Measurements from ENCODE around the gene RCN1.
"Not testable (repeated sequence)": the region's sequence is repeated elsewhere in the genome, so short reads cannot be mapped to it uniquely, and the experiment has no call there.

The RCN1 gene

DNA sequence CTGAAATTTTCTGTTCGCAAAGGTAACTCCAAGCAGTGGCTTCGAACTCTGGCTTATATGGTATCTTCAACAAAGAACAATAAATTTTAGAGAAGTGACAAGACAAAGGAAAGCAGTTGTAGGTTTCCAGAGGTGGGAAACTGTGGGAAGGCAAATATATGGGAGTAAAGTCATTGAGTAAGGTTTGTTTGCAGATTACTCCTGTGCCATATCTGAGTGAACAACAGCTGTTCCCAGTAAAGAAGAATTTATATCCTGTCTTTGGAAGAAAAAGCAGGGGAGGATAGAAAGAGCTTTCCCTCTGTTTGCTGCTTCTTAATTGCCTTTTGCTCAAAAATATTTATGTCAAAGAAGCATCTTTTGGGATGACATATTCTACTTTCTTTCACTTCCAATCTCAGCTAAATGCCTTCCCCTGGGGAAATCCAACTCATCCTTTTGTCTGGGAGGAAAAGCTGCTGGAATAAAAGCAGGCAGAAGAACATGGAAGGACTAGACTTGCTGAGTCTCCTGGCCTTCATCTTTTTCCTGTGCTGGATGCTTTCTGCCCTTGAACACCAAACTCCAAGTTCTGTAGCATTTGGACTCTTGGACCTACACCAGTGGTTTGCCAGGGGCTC lies 10.4 kb upstream of the RCN1 start:
- no peak for DNase-seq

DNA sequence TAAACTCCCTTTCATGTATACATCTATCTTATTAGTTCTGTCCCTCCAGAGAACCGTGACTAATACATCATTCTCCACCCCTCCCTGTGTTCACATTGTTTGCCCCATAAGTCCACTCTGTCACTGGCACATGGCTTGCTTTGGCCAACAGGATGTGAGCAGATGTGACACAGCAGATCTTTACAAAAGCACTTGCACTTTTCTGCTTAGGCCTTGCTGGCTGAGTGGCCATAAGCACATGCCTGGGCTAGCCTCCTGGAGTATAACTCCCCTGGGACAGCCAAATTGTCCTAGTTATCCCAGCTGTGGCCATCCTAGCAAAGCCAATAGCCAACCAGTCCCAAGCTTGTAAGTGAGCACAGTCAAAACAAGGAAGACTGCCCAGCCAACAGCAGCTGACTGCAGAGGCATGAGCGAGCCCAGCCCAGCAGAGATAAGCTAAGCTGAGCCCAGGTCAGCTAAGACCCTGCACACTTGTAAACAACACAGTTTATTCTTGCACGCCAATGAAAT lies 9.7 kb upstream of the RCN1 start:
- DNase-seq, result no peak

DNA sequence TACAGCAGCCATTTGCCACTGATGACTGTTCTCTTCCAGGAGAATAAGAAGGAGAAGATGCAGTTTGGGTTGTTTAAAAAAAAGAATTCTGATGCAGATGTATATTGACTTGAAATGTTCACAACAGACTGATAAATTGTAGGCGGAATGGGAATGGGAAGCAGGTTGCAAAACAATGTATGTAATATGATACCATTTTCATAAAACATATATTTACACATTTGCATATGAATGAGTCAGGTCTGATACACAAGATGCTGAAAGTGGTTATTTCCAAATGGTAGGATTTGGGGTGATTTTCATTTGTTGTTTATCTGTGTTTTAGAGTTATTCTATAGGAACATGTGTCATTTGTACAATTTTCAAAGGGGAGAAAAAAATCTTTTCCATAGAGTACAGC lies 9.0 kb upstream of the RCN1 start:
- DNase-seq, result no peak

DNA sequence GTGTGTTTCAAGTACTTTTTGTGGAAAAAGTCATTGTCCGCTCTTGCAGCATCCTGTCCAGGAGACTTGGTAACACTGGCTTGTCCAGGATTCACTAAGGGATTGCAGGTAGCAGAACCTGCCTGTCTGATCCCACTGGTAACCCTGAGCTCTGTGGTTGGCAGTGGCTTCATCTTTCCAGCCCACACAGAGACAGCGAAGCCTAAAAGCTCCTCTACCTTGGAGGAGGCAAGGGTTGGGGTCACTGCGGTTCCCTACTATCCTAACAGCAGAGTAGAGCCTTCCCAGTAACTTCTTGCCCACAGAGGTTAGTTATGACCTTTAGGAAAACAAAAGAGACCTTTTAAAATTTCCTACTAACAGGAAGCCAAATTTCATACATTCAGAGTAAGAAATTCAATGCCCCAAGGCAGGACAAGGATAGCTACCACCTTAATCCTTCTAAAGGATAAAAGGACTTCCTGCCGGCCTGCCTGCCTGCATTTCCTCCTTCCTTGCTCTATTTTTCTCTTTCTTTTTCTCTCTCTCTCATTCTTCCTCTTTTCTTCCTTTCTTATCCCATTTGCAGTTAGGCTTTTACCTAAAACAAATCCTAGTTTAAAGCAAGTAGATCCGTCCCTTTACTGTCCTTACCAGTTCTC lies 8.4 kb upstream of the RCN1 start:
- no peak for DNase-seq

DNA sequence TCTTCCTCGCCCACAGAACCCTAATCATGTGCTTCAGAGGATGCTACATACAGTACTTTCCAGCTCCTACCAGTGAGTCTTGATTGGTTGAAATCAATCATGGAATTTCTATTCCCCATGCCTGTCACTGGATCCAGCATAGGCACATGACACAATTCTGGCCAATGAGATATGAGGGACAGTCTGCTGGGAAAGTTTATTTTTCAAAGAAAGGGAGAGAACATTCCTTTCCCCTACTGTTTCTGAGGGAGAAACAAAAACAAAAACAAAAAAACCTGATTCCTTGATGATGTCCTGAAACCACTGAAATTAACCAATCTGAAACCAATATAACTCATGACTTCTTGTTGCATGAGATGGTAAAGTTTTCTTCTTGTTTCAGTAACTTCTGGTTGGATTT lies 3.3 kb upstream of the RCN1 start:
- no peak for DNase-seq

DNA sequence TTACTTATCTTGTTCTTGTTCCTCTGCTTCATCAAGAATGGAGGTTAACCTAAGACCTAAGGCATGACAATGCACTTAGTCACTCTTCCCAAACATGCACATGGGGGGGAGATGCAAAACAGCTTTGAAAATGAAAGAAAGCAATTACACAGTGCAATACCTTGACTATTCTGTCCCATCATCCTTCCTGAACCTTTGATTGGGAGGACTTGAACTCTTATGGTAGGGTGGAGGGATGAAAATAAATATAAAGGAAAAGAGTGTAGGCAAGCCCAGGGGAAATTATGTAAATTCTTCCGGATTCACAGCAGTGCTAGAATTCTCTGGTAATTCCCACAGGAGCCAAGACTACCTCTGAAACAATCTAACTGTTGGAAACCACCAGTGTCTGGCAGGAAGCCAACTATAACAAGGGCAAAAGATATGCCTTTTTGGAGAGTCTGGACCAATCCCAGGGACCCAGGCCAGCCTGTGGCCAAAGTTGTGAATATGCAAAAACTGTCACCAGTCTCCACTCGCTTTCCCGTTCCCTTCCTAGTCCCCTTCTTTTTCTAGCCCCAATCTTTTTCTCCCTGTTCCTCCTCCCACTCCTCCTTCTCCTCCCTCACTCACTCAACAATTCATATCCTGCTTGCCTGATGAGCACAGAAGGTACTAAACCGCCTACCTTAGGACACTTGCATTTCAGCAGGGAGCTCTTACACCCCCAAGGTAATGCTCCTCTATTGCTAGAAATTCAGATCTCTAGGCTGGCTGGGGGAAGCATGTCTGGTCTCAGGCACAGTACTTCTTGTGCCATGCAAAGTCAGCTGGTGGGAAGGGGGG lies 2.5 kb upstream of the RCN1 start:
- DNase-seq, result peak; percentile 65

DNA sequence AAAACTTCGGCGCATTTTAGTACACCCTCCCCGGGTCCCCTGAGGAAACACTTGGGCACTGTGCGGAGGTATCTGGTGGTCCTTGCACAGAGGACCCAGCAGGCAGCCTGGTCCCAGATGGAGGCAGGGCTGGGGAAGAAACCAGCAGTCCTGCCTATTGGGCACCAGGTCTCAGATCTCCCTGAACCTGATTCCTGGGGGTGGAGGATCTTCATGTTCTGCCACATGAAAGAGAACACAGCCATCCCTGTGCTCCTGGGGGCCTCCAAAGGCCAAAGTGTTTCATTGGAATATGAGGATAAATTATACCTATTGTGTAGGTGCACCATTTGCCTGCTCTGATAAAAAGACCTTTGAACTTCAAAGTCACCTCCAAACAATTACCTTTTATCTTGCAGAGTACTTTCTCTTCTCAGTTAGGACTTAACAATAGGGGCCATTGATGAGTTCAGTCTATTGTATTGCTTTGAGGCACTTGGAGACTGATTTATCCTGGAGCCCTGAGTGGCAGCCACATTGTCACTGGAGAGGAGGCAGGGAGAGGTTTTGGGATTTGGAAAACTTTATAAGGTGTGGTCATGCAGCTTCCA lies 1.8 kb downstream of the RCN1 start:
- DNase-seq, result no peak

DNA sequence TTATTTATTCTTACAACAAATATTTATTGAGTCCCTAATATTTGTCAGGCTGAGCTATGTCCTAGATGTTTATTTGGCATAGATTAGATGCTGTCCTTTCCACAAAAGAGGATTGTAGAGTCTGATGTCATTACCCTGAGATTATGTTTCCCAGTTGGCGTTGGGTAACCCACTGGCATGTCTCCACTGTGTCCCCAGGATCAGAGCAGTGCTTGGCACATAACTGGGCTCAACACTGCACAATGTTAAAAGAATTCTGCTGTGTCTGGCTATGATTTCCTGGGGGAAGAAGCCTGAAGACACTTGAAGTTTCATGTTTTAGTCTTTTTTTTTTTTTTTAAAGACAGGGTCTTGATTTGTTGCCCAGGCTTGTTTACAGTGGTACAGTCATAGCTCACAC lies 4.0 kb downstream of the RCN1 start:
- no peak for DNase-seq

DNA sequence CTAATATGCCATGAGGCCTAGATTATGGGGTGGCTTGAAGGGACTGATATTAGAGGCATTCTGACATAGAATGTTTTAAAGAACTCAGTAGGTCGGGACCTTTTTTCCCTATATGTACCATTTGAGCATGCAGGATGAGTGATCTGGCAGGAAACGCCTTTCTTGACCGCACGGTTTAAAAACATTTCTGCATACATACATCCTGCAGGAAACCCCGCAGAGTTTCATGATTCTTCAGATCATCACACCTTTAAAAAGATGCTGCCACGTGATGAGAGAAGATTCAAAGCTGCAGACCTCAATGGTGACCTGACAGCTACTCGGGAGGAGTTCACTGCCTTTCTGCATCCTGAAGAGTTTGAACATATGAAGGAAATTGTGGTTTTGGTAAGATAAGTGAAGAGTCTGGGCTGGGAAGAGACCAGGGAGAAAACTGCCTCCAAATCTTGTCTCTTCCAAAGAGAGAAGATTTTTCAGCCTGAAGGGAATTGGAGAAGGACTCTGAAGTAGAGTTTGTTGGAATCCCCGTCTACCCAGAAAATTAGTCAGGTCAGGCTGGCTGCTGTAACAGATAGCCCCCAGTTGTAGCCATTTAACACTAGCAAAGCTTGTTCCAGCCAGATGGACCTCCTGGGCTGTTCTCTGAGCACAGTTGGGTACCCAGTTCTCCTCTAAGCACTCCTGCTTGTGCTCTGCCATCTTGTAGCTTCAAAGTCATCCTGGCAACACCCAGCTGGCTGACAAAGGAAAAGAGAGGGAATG lies 7.4 kb downstream of the RCN1 start:
- no peak for DNase-seq

DNA sequence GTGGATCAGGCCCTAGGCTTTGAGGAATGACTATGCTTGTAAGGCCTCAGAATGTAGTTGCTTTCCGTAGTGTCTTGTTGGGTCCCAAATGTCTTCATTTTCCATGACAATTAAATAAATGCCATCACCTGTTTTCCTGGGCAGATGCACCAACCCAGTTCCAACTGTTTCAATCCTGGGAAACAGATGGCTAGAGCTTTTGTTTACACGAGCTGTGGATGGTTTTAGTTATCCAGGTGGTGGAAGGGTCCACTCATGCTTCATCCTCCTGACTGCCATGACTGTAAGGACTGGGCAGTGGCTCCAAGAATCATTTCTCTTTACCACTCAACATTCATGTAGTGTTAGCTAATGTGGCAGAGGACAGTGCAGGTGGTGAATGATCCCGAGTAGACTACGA lies 8.6 kb downstream of the RCN1 start:
- DNase-seq, result no peak

DNA sequence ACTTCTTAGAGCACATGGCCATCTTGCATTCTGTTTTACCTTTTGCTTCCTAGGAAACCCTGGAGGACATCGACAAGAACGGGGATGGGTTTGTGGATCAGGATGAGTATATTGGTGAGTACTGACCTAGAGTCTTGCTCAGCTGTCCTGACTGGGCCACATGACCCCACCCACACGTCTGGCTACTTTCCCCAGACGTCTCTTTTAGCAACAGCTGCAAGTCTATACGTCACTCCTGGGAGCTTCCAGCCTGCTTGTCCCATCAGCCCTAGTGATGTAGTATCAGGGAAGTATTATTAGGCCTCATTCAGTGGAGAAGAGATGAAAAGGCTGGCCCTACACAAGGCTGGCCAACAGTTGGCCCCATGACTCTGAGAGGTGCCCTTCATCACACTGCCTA lies 9.6 kb downstream of the RCN1 start:
- DNase-seq, result no peak

DNA sequence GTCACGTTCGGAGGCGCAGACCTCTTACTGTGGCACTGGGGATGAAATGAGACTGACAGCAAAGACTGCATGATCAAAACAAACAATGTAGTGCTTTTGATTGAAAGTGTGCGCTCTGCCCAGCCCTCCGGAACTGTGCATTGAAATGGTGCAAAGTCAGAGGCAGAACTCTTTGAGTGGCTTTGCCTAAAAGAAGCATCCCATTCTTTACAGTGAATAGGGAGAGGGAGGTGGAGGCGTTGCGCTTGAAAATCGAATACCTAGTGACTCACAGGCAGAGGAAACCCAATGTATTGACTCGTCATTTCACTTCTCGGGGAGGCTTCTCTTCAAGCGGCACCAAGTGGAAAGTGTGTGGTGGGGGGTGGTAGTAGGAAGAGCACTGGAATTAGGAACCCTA lies 10.9 kb downstream of the RCN1 start:
- DNase-seq, result no peak

DNA sequence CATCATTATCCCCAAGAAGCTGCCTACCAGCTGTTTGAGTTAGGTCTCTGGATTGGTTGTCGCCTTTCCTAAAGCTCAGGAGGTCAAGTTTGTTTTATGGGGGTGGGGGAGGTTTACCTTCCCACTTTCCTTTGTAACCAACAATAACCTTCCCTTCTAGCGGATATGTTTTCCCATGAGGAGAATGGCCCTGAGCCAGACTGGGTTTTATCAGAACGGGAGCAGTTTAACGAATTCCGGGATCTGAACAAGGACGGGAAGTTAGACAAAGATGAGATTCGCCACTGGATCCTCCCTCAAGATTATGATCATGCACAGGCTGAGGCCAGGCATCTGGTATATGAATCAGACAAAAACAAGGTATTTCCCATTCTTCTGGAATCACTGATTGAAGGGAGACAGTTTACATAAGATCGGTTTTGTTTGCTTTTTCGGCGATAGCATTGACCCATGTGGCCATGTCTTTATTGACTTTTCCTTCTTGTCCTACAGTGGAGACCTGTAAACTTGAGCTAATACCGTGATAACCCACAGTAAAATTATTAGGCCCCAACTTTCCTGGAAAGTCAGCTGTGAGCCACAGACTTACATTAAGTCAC lies 12.3 kb downstream of the RCN1 start:
- not testable (repeated sequence) for DNase-seq

DNA sequence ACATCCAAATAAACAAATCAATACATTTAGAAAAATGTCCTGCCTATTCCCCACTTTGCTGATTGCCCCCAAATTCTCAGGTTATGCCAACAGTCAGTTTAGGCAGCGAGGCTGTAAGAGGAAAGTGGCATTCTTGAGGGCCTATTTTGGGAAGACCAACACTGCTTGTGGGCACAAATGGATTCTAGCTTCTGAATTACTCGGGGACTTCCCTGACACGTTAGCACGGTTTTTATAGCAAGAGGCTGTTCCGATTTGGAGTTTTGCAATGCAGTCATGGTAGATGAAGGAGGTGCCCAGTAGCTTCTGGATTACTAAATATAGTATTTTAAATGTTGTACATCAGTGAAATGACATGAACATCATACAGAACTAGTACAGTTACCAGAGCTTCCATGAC lies 13.1 kb downstream of the RCN1 start:
- no peak for DNase-seq

DNA sequence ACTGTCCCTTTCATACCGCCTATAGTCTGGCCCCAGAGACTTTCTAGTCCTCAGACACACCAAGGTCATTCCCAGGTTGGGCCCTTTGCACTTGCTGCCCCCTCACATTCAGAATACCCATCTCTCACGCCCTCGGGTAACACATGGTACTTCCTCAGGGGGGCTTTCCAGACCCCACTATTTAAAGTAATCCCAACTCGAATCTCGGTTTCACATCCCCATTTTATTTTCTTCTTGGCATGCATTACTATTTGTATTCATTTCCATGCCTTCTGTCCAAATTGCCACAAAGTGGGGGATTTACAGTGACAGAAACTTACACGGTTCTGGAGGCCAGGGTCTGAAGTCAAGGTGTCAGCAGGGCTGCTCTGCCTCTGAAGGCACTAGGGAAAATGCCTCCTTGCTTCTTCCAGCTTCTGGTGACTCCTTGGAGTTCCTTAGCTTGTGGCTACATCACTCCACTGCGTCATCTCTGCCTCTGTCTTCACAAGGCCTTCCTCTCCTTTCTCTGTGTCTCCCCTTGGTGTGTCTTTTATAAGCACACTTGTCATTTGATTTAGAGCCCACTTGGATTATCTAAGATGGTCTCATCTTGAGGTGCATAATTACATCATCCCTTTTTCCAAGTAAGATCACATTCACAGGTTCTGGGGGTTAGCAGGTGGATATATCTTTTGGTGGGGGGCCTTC lies 15.1 kb downstream of the RCN1 start:
- DNase-seq, result no peak

DNA sequence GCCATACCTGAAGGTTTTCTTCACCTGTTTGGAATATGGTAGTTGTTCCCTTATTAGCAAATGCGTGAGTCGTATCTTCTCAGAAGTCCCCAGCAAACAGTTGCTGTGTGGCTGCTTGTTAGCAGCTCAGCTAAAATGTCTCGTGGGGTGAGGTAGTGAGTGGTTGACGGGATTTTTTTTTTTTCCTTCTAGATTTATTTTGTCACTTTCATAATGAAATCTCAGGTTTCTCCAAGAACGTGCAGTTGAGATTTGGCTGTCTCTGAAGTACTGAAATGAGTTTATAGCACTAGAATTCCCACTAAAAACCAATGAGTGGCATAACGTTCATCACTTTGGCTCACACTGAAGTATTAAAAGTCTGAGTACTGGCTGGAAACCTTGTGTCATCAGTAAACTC lies 16.8 kb downstream of the RCN1 start:
- DNase-seq, result no peak

DNA sequence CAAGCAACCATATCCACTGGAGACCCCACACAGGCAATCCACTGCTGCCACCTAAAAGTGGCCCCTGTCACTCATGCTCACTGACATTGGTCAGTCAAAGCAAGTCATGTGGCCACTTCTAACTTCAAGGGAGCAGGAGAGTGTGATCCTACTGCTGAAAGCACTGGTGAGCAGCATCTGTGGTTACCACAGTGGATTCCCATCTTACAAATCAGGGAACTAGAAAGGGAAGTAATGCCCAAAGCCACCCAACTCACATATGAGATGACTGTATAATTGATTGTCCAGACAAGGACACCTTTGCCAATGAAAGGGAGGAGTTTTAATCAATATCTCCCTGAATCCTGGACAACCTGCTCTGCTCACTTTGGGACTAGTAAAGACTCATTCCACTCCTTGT lies 17.7 kb downstream of the RCN1 start:
- no peak for DNase-seq

DNA sequence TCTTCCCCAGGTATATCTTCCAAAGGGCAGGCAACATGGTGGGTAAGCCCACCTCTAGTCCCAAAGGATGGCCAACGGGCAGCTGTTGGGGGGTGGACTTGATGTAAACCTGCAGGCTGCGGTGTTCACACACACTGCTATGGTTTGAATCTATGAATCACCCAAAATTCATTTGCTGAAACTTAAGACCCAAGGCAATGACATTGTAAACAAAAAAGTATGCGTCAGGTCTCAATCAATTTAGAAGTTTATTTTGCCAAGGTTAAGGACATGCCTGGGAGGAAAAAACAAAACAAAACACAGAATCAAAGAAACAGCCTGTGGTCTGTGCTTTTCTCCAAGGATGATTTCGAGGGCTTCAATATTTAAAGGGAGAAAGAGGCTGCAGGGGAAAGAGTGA lies 18.3 kb downstream of the RCN1 start:
- DNase-seq, result no peak

DNA sequence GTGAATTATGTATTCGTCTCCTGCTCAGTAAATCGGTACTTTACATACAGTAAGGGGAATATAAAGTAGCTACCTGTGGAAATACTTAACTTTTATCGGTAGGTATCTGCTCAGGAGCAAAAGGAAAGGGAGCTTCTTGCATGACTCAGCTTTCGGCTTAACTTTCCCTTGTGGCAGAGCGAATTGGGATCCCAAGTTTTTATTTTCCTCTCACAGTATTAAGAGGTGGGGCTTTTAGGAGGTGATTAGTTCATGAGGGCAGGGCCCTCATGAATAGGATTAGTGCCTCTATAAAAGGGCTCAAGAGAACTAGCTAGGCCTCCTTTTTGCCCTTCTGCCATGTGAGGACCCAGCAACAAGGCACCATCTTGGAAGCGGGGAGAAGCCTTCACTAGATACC lies 18.7 kb downstream of the RCN1 start:
- no peak for DNase-seq

DNA sequence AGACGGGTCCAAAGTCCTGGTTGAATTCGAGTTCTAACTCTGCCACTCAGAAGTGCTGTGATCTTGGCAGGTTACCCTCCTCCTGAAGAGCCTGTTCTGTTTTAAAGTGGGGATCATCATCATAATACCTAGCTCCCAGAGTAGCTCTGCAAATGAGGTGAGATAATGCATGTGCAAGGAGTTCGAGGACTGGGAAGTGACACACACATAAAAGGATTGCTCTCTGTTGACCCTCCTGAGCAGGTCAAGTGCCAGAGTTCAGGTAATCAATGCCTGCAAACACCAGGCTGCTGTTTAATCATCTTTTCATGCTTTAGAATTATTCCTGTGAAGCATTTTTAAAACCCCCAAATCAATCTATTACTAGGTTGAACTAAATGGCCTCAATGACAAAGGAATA lies 19.9 kb downstream of the RCN1 start:
- DNase-seq, result no peak

DNA sequence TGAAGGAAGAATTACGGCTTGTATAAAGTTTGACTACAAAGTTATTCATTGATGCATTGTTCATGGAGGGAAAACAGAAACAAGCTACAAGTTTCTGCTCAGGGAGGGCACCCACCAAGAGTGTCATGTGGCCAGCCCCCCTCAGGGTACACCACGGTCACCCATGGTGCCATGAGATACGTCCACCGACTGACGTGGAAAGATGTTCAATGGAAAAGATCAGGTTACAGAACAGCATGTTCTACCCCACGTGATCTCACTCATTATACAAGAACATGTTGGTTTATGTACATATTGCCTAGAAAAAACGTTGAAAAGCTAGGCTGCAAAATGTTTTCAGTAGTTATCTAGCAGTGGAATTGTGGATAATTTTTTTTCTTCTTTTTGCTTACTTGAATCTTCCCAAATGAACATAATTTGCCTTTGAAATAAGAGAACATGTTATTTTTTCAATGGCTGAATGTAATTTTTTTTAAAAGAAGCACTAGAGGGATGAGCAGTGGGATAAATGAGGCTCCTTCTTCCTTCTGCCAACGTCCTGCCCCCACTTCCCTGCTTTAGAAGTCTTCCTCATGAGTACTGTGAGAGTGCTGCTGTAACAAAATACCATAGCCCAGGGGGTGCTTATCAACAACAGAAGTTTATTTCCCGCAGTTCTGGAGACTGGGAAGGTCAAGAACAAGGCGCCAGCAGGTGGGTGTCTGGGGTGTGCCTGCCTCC lies 22.5 kb downstream of the RCN1 start:
- DNase-seq, result peak; percentile 13

DNA sequence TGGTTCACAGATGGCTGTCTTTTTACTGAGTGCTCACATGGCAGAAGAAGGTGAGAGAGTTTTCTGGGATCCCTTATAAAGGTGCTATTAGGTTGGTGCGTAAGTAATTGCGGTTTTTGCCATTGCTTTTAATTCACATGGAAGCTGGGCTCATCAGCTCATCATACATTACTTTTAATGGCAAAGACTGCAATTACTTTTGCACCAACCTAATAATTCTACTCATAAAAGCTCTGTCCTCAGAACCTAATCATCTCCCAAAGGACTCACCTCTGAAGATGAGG lies 23.0 kb downstream of the RCN1 start:
- DNase-seq, result no peak

All from COR-L47 (cell line).